GM12878 (cell line): ENCODE results near the gene SCRT2.

Experiments used
- ATF2 ChIP-seq: IDR thresholded peaks from 2 replicates; pipeline ENCODE4 v1.6.1; 2012; ENCODE audit warnings: low read length, inconsistent platforms
- CBX5 ChIP-seq: sonication (generic); IDR thresholded peaks from 2 replicates; pipeline ENCODE4 v1.6.1; 2016; ENCODE audit warnings: low read depth, moderate library complexity, mild to moderate bottlenecking, inconsistent platforms
- CEBPB ChIP-seq, 2 experiments: fragments of 150-350 bp in 1 of 2; IDR thresholded peaks; 2 replicates each; pipeline ENCODE4 v1.6.1; 2012 to 2014; ENCODE audit warnings: low read depth in 2 of 2, low read length in 2 of 2, borderline replicate concordance in 1 of 2, inconsistent platforms in 1 of 2
- GABPA ChIP-seq: IDR thresholded peaks from 2 replicates; pipeline ENCODE4 v1.6.1; 2014; ENCODE audit warnings: antibody characterized with exemption, low read depth, mild to moderate bottlenecking, inconsistent platforms
- NFYA ChIP-seq: IDR thresholded peaks from 2 replicates; pipeline ENCODE4 v1.6.1; 2011; ENCODE audit warnings: low read depth, mild to moderate bottlenecking, low read length, improper control_type of control experiment, borderline replicate concordance
- POLR2A ChIP-seq: IDR thresholded peaks from 2 replicates; pipeline ENCODE4 v1.6.1; 2011; ENCODE audit warnings: low read depth, mild to moderate bottlenecking, low read length
- POLR2AphosphoS5 ChIP-seq: IDR thresholded peaks from 2 replicates; pipeline ENCODE4 v1.6.1; 2011; ENCODE audit warnings: mild to moderate bottlenecking, low read length, inconsistent platforms
- TAF1 ChIP-seq: IDR thresholded peaks from 2 replicates; pipeline ENCODE4 v1.6.1; 2011; ENCODE audit warnings: mild to moderate bottlenecking, low read depth, low read length, borderline replicate concordance

DNA sequence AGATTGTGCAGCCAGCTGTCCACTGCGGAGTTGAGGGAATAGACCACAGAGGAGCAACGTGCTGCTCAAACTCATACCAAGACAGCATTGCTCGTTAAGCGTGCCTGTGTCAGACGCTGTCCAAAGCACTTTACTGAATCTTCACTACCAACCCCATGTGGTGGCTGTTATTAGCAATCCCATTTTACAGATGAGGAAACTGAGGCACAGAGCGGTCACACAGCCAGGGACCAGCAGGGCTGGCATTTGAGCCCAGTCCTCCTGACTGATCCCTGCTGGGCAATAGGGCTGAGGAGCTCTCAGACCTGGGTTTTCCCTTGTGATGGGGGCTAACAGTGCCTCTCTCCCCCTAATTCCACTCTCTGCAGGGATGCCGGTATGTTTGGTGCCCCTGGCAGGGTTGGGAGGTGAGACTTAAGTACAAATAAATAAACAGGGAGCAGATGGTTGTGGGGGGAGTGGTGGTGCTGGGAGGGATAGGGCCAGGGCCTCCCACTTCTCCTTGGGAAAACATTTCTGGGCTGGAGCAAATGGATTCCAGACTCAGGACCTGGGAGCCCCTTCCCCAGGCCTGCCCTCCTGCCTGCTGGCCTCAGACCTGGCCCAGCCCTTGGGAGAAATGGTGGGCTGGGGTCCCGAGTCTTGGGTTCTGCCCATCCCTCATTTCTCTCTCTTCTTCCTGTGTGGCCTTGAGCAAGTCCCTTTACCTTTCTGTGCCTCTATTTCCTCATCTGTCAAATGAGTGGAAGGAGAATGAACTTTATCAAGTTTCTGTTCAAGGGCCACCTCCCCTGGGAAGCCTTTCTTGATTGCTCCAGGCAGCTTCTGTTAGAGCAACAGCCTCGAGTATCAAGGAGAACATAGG is 40.3 kb downstream of the SCRT2 start:
- TF ChIP-seq ATF2: no peak
- TF ChIP-seq CBX5: no peak
- TF ChIP-seq NFYA: no peak
- TF ChIP-seq TAF1: no peak
- TF ChIP-seq POLR2AphosphoS5: no peak
- TF ChIP-seq GABPA: no peak
- no peak for TF ChIP-seq POLR2A
- no peak for TF ChIP-seq CEBPB (IDR thresholded peaks at IDR 0.05; ENCODE audit: borderline replicate concordance in 1 of 2, low read depth in 2 of 2, low read length in 2 of 2)
